ENCODE measurements around the gene JADE2.

GRCh38 chr5:134574521-134574920 is 49.1 kb downstream of the JADE2 start:
- TF ChIP-seq TAF1 (IDR thresholded peaks at IDR 0.05; ENCODE audit: borderline replicate concordance, low read depth, low read length) (no peak), POLR2A (IDR thresholded peaks at IDR 0.05; ENCODE audit: low read depth, low read length) (no peak), POLR2AphosphoS5 (IDR thresholded peaks at IDR 0.05; ENCODE audit: low read depth, low read length) (no peak)

Measured in GM12892 (cell line).